Mononuclear cell (primary cell): Measurements from ENCODE around the gene OSBPL6. TPM values are rescaled to one million over a fixed set of nuclear protein-coding genes. Genes with fewer than 3 reads are reported as not detected.
"Not testable (repeated sequence)": the region's sequence is repeated elsewhere in the genome, so short reads cannot be mapped to it uniquely, and the experiment has no call there.

Experiments used
- H3K27me3 ChIP-seq: 2 replicates; pipeline ENCODE4 v1.6.0; 2011; ENCODE audit warnings: low read length, control low read depth; ENCODE audit not compliant: insufficient read depth
- H3K4me1 ChIP-seq: 2 replicates; pipeline ENCODE4 v1.5.1; 2011; ENCODE audit warnings: mild to moderate bottlenecking, low read length, control low read depth; ENCODE audit not compliant: insufficient read depth
- H3K4me3 ChIP-seq: 2 replicates; pipeline ENCODE4 v1.5.1; 2011; ENCODE audit warnings: mild to moderate bottlenecking, low read length, moderate library complexity
- H3K9me3 ChIP-seq: 2 replicates; pipeline ENCODE4 v1.5.1; 2011; ENCODE audit warnings: low read depth, mild to moderate bottlenecking, control low read depth, low read length
- total RNA-seq: library from RNA; depleted of rRNA; stranded (reverse); fragments of >200 nt; gene quantifications from one replicate; pipeline ENCODE4 v1.2.3, GENCODE V29; 2012

The OSBPL6 gene
- total RNA-seq, 1 donor = 0.21 TPM

- Histone ChIP-seq H3K27me3 (peaks cover 44% of the 10 kb centered on the region), H3K4me1 (peaks cover 17% of the 10 kb centered on the region), H3K9me3 (no peaks in the 10 kb centered on the region), H3K4me3 (no peak overlapping the region)
These were observed 3.3 kb upstream of the OSBPL6 start for GRCh38 chr2:178191004-178191508.

DNA sequence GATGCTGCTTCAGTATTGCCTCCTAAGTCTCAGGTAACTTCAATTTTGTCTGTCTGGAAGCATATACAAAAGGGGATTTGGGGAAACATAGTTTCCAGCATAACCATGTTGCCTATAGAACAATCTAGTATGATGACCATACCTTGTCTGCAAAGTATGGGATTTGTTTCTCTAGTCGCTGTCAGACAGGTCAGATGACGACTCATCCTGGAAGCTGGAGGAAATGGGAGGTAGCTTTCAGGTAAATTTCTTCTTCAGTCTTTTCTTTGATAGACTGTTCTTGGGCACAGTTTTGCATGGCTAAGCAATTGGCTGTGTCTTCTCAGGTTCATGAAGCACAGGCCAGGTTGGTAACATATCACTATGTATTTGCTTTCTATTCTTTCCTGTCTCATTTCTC is 2.8 kb upstream of the OSBPL6 start:
- H3K9me3 ChIP-seq = no peaks in the 10 kb centered on the region
- H3K4me1 ChIP-seq = peaks cover 17% of the 10 kb centered on the region
- H3K4me3 ChIP-seq = no peak overlapping the region
- peaks cover 48% of the 10 kb centered on the region for H3K27me3 ChIP-seq

- H3K9me3 ChIP-seq = no peaks in the 10 kb centered on the region
- peaks cover 17% of the 10 kb centered on the region for H3K4me1 ChIP-seq
- no peak overlapping the region for H3K4me3 ChIP-seq
- peaks cover 63% of the 10 kb centered on the region for H3K27me3 ChIP-seq
These were observed 853 bp upstream of the OSBPL6 start for GRCh38 chr2:178193496-178193822.

DNA sequence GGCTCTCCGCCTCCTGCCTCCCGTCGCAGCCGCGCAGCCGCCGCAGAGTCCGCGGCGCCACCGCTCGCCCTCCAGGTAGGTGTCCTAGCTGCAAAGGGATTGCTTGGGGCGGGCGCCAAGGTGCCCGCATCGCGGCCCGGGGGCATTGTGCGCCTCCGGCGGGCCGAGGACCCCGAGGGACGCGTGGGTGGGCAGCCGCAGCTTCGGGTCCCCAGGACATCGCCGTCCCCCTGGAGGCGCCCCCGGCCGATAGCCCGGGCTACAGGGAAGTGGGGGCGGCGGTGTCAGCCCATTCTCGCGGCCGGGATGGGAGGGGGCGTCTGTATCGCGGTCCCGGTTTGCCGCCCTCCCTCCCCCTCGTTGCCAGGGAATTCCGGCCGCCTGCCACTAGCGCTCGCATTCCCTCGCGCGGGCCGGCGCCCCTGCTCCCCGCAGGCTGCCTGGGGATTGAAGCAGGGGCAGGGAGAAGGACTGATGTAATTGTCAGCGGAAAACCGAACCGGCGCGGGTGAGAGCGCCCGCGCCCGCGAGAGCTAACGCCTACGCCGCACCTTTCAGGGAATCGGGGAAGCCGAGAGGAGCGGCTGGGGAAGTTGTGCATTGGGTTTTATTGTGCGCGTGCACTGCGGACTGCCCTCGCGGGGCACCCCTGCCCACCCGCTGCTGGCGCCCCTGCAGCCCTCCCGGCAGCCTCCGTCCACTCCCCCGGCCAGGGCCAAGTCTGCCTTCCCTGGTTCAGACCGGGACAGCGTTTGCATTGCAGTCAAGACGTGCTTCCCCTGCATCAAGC is 483 bp downstream of the OSBPL6 start:
- Histone ChIP-seq H3K4me3 (peak overlapping the region; percentile 24), H3K4me1 (peaks cover 17% of the 10 kb centered on the region), H3K27me3 (peaks cover 74% of the 10 kb centered on the region), H3K9me3 (no peaks in the 10 kb centered on the region)

DNA sequence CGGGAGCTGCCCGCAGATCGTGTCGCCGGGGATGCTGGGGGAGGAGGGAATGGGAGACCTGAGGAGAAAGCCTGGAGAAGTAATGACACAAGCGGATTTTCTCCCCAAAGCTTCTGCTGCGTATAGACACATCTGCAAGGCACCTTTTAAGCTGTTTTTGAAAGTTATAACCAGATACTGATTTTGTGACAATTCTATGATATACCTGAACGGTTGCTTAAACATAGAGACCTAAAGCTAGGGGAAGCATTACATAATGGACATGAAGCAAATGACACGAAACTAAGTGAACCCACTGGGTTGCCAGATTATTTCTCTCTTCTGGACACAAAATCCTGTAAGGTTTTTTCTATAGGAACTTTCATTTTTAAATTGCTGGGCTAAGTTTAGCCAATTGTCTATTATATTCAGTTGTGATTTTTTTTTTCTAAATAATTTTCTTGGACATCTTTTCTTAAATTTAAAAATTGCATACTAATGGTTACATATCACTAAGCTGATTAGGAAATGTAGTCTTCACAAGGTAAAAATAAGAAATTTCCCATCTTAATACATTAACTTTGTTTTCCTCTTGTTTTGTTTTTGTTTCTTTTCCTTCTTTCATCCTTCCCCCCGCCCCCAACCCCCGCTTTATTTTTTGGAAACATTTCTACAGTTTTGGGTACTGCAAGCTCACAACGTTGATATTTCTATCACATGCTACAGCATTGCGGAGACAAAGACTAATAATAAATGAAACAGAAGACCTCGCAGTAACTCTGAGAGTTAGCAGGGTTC is 1.3 kb downstream of the OSBPL6 start:
- H3K9me3 ChIP-seq = no peaks in the 10 kb centered on the region
- peaks cover 17% of the 10 kb centered on the region for H3K4me1 ChIP-seq
- H3K4me3 ChIP-seq = peak overlapping the region; percentile 24
- H3K27me3 ChIP-seq = peaks cover 74% of the 10 kb centered on the region

GRCh38 chr2:178197791-178198190 is 3.5 kb downstream of the OSBPL6 start:
- Histone ChIP-seq H3K27me3 (peaks cover 61% of the 10 kb centered on the region), H3K4me1 (peaks cover 17% of the 10 kb centered on the region), H3K9me3 (no peaks in the 10 kb centered on the region), H3K4me3 (no peak overlapping the region)

DNA sequence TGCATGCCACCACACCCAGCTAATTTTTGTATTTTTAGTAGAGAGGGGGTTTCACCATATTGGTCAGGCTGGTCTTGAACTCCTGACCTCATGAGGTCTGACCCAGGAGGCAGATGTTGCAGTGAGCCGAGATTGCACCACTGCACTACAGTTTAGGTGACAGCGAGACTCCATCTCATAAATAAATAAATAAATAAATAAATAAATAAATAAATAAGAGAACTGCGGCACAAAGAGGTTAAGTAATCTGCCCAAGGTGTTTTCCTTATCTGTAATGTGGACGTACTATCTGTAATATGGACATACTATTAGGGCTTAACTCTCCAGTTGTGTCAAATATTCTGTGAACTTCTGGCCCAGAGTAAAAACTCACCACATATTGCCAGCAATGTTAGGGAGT is 4.1 kb downstream of the OSBPL6 start:
- not testable (repeated sequence) for H3K4me3 ChIP-seq, H3K9me3 ChIP-seq
- H3K27me3 ChIP-seq = peaks cover 55% of the 10 kb centered on the region

DNA sequence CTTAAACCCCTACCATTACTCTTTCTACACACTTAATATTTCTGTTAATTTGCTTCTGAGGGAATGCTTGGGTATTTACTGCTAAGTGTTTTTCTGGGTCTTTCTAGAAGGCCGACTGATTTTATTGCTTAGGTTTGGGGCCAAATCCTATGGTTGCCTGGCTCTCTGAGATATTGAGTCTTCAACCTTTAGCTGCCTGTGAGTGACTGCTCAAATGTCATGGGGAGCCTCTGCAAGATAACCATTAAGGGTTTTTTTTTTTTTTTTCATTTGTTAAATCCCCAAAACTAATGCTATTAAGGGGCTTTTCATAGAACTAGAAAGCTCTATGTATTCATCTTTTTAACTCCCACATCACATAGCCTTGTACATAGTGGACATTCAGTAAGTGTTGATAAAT is 5.0 kb downstream of the OSBPL6 start:
- no peaks in the 10 kb centered on the region for H3K9me3 ChIP-seq
- no peak overlapping the region for H3K4me3 ChIP-seq
- H3K27me3 ChIP-seq = peaks cover 48% of the 10 kb centered on the region
- H3K4me1 ChIP-seq = peaks cover 11% of the 10 kb centered on the region

More for the DNA sequence above, 4.1 kb downstream of the OSBPL6 start:
- H3K4me1 ChIP-seq = peaks cover 16% of the 10 kb centered on the region

DNA sequence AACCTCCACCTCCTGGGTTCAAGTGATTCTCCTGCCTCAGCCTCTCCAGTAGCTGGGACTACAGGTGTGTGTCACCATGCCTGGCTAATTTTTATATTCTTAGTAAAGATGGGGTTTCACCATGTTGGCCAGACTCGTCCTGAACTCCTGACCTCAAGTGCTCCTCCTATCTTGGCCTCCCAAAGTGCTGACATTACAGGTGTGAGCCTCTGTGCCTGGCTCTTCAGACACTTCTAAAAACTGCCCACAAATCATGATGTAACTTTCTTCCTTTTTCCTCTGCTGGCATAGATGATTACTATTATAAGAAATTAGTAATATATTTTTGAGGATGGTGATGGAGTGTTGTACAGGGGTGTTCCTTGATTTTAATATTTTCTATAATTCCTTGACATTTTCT is 6.0 kb downstream of the OSBPL6 start:
- no peaks in the 10 kb centered on the region for H3K9me3 ChIP-seq
- H3K27me3 ChIP-seq = peaks cover 40% of the 10 kb centered on the region
- peaks cover 2% of the 10 kb centered on the region for H3K4me1 ChIP-seq

GRCh38 chr2:178202927-178203326 is 8.6 kb downstream of the OSBPL6 start:
- Histone ChIP-seq H3K27me3 (peaks cover 14% of the 10 kb centered on the region), H3K9me3 (no peaks in the 10 kb centered on the region), H3K4me3 (no peak overlapping the region), H3K4me1 (no peaks in the 10 kb centered on the region)

More for the DNA sequence above, 6.0 kb downstream of the OSBPL6 start:
- H3K4me3 ChIP-seq = no peak overlapping the region

DNA sequence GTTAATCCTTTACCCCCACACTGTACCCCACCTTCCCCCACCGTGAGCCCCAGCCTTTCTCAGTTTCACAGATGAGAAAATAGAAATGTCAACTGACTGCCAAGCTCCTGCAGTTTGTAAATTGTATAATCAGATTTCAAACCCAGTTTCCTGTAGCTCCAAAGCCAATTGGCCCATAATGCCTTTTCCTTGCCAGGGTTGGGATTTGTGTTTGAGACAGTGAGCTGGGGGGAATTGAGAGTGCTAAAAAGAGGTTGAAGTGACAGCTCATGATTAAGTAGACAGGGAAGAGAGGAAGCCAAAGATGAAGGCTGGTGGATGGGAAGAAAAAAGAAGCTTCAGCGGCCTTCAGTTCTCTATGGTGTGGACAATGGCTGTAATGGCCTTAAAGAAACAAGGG is 10.7 kb downstream of the OSBPL6 start:
- H3K9me3 ChIP-seq = no peaks in the 10 kb centered on the region
- H3K27me3 ChIP-seq = peaks cover 3% of the 10 kb centered on the region
- H3K4me1 ChIP-seq = no peaks in the 10 kb centered on the region
- no peak overlapping the region for H3K4me3 ChIP-seq

GRCh38 chr2:178205853-178206521 is 11.7 kb downstream of the OSBPL6 start:
- H3K27me3 ChIP-seq = peaks cover 3% of the 10 kb centered on the region
- H3K4me1 ChIP-seq = no peaks in the 10 kb centered on the region
- H3K4me3 ChIP-seq = no peak overlapping the region
- H3K9me3 ChIP-seq = no peaks in the 10 kb centered on the region

DNA sequence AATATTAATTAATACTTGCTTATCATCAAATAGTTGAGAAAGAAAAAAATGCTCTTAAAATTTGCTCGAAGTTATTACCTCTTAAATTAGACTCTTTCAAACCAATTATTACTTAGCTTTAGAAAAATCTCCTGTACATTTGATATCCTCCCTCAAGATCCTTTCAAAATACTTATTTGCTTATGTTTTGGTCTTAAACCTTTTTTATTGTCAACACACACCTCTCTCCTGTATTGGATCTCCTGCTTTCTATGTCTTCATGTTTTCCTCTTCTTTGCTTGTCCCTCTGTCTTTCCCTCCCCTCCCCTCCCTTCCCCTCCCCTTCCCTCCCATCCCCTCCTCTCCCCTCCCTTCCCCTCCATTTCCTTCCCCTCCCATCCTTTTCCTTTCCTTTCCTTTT is 14.0 kb downstream of the OSBPL6 start:
- H3K9me3 ChIP-seq = no peaks in the 10 kb centered on the region
- no peaks in the 10 kb centered on the region for H3K27me3 ChIP-seq
- H3K4me3 ChIP-seq = no peak overlapping the region
- no peaks in the 10 kb centered on the region for H3K4me1 ChIP-seq

GRCh38 chr2:178208817-178209216 is 14.5 kb downstream of the OSBPL6 start:
- Histone ChIP-seq H3K27me3 (no peaks in the 10 kb centered on the region), H3K9me3 (no peaks in the 10 kb centered on the region), H3K4me3 (no peak overlapping the region), H3K4me1 (no peaks in the 10 kb centered on the region)

DNA sequence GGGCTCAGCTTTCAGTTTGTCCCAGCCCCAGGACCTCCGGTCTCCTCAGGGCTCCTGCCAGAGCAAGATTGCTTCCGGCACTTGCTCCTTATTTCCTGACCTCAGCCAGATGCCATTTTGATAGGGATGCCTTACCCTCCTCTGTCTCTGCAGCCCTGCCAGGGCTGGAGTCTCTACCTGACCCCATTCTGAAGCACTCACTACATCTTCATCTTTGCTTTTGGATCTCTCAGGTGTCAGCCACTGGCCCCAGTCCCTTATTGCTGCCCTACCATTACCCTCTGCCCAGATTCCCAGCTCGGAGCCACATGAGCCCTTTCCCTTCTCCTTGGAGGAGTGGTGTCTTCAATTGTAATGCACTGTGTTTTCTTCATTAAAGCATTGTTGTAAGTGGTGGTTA is 17.1 kb downstream of the OSBPL6 start:
- no peaks in the 10 kb centered on the region for H3K27me3 ChIP-seq
- no peaks in the 10 kb centered on the region for H3K4me1 ChIP-seq
- no peaks in the 10 kb centered on the region for H3K9me3 ChIP-seq
- no peak overlapping the region for H3K4me3 ChIP-seq
